Chondrocyte (in vitro differentiated cells): ENCODE data around the gene TNNT2. TPM values are rescaled to one million over a fixed set of nuclear protein-coding genes. Genes with fewer than 3 reads are reported as not detected.

Experiments used
- DNase-seq: peaks from one replicate; pipeline ENCODE4 v3.0.0; 2021; ENCODE audit warnings: mixed read lengths, low spot score
- H3K27ac Mint-ChIP-seq: one replicate; pipeline ENCODE4 v1.8.0; 2021; ENCODE audit warnings: mild to moderate bottlenecking, moderate library complexity, mixed read lengths; ENCODE audit not compliant: unreplicated experiment
- H3K27me3 Mint-ChIP-seq: 2 replicates; pipeline ENCODE4 v1.8.0; 2021; ENCODE audit warnings: low read depth, mixed read lengths
- H3K36me3 Mint-ChIP-seq: 2 replicates; pipeline ENCODE4 v1.8.0; 2021; ENCODE audit warnings: low read depth, mixed read lengths
- H3K4me1 Mint-ChIP-seq: 2 replicates; pipeline ENCODE4 v1.8.0; 2021; ENCODE audit warnings: low read depth, mild to moderate bottlenecking, mixed read lengths
- H3K4me3 Mint-ChIP-seq: one replicate; pipeline ENCODE4 v1.8.0; 2021; ENCODE audit warnings: mild to moderate bottlenecking, moderate library complexity, mixed read lengths; ENCODE audit not compliant: unreplicated experiment
- H3K9me3 Mint-ChIP-seq: 2 replicates; pipeline ENCODE4 v1.8.0; 2021; ENCODE audit warnings: low read depth, mixed read lengths
- CTCF ChIP-seq: fragments of 200-600 bp; sonication (generic); IDR thresholded peaks from 2 replicates; pipeline ENCODE4 v1.5.0; 2021; ENCODE audit warnings: antibody characterized with exemption, mild to moderate bottlenecking, moderate library complexity
- total RNA-seq: library from RNA; stranded (reverse); gene quantifications from 3 replicates; pipeline ENCODE4 v1.2.1, GENCODE V29; 2021

Gene TNNT2
- total RNA-seq, 1 donor from 2014 or later: 21.6 TPM

DNA sequence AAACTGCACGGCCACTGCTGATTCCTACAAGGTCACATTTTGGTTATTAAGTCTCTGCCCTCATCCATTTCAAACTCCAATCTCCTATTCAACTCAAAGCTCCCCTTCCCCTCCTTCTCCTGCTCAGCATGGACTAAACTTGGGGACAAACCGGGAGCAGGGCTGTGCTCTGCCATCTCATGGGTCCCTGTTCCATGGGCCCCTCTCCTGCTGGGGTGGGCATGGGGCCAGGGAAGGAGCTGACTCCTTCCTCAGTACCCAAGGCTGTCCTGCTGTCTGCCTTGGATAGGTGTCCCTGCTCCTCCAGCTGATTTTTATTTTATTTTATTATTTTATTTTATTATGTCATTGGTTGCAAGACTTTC is 27.1 kb downstream of the TNNT2 start:
- H3K36me3 Mint-ChIP-seq: peaks cover 3% of the 10 kb centered on the region
- no peak for TF ChIP-seq CTCF
- DNase-seq: peak; percentile 40
- H3K4me1 Mint-ChIP-seq: peaks cover 7% of the 10 kb centered on the region
- peaks cover 17% of the 10 kb centered on the region for H3K27me3 Mint-ChIP-seq
- H3K9me3 Mint-ChIP-seq: no peaks in the 10 kb centered on the region
- H3K27ac Mint-ChIP-seq: no peak overlapping the region
- no peak overlapping the region for H3K4me3 Mint-ChIP-seq

- Mint-ChIP-seq H3K27ac (no peak overlapping the region), H3K9me3 (no peaks in the 10 kb centered on the region), H3K36me3 (peaks cover 3% of the 10 kb centered on the region), H3K27me3 (peaks cover 17% of the 10 kb centered on the region), H3K4me1 (peaks cover 7% of the 10 kb centered on the region), H3K4me3 (no peak overlapping the region)
- TF ChIP-seq CTCF: no peak
- DNase-seq: peak; percentile 27
These were observed 28.4 kb downstream of the TNNT2 start for GRCh38 chr1:201349092-201349491.

- Mint-ChIP-seq H3K27ac (no peak overlapping the region), H3K4me3 (no peak overlapping the region), H3K36me3 (peaks cover 3% of the 10 kb centered on the region), H3K9me3 (no peaks in the 10 kb centered on the region), H3K4me1 (peaks cover 7% of the 10 kb centered on the region), H3K27me3 (peaks cover 14% of the 10 kb centered on the region)
- peak; percentile 59 for DNase-seq
- peak; percentile 78 for TF ChIP-seq CTCF
These were observed 29.3 kb downstream of the TNNT2 start for GRCh38 chr1:201348211-201348566.

DNA sequence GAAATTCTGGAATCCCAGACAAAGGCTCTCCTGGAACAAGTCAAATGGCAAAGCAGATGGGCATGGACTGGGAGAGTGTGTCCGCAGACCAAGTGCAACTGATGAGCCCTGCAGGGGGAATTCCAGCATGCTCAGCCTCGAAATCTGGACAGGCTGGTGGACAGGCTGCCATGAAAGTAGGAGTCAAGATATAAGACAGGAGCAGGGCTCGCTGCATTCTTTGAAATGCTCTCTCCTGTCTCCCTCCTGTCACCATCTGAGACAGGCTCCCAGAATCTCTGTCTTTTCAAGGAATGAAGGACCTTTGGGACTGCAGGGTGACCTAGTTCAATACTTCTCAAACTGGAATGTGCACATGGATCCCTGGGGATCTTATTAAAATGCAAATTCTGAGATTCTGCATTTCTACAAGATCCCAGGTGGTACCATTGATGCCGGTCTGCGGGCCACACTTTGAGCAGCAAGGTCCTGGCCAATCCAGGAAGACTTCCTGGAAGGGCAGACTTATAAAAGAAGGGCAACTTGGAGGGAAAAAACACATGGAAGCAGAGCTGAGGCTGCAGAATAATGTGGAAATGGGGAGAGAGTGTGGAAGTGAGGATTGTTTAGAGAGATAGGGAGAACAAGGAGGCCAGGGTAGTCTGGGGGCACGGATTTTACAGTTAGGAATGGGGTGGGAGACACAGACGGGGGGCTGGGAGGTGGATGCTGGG is 29.8 kb downstream of the TNNT2 start:
- peak; percentile 12 for DNase-seq
- TF ChIP-seq CTCF: no peak
- Mint-ChIP-seq H3K9me3 (no peaks in the 10 kb centered on the region), H3K27me3 (peaks cover 14% of the 10 kb centered on the region), H3K36me3 (peaks cover 3% of the 10 kb centered on the region), H3K4me3 (no peak overlapping the region), H3K4me1 (peaks cover 7% of the 10 kb centered on the region), H3K27ac (no peak overlapping the region)

DNA sequence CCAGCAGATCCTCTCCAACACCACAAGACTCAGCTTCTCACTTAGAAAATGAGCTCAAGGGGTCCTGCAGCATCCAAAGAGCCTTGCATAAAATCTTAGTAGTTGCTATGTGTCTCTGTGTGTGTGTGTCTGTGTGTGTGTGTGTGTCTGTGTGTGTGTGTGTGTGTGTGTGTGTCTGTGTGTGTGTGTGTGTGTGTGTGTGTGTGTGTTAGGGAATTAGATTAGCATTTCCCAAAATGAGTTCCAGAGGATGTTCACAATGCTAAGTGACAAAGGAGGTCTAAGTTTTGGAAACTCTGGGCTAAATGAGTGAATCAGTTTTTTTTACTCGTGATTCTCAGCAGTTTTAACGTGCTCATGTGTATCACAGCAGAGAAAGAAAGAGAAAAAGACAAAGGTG is 30.5 kb downstream of the TNNT2 start:
- Mint-ChIP-seq H3K36me3 (no peaks in the 10 kb centered on the region), H3K27ac (no peak overlapping the region), H3K4me1 (peaks cover 7% of the 10 kb centered on the region), H3K27me3 (peaks cover 10% of the 10 kb centered on the region), H3K9me3 (no peaks in the 10 kb centered on the region), H3K4me3 (no peak overlapping the region)
- TF ChIP-seq CTCF: no peak
- no peak for DNase-seq
